BE2C (cell line): ENCODE results near the gene HTRA2.

Source experiments
- DNase-seq: peaks from one replicate; pipeline ENCODE4 v3.0.0-alpha.2; 2020
- H3K27me3 ChIP-seq: fragments of 250-450 bp; sonication (Bioruptor Pico); 2 replicates; pipeline ENCODE4 v1.5.1; 2020; ENCODE audit warnings: mild to moderate bottlenecking
- H3K36me3 ChIP-seq: fragments of 250-450 bp; sonication (Bioruptor Pico); 2 replicates; pipeline ENCODE4 v1.5.1; 2020; ENCODE audit warnings: mild to moderate bottlenecking
- H3K4me1 ChIP-seq: fragments of 250-450 bp; sonication (Bioruptor Pico); 2 replicates; pipeline ENCODE4 v1.5.1; 2020
- H3K4me3 ChIP-seq: 2 replicates; pipeline ENCODE4 v1.5.1; 2011; ENCODE audit warnings: low read depth, low read length
- H3K9me3 ChIP-seq: fragments of 250-450 bp; sonication (Bioruptor Pico); 2 replicates; pipeline ENCODE4 v1.5.1; 2020
- CTCF ChIP-seq: IDR thresholded peaks from 2 replicates; pipeline ENCODE4 v1.5.1; 2012; ENCODE audit warnings: mild to moderate bottlenecking, low read depth, low read length

The HTRA2 gene

DNA sequence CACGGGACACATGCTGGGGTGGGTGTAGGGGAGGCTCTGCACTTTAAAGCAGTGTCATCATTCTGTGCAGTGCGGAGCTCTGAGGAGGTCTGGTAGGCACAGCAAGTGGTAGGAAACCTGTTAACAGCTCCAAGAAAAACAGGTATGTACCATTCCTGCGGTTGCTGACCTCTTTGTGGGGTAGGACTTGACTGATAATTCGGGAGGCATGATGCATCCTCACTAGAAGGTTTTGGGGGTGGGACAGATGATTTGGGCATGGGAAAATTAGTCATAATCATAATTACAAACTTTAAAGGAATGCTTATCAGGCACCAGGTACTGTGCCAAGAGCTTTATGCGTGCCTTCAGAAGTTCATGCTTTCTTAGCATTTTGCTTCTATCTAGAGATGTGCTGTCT lies 34.5 kb downstream of the HTRA2 start:
- DNase-seq = no peak
- TF ChIP-seq CTCF = no peak
- Histone ChIP-seq H3K9me3 (no peaks in the 10 kb centered on the region), H3K27me3 (no peaks in the 10 kb centered on the region), H3K4me1 (no peaks in the 10 kb centered on the region), H3K36me3 (no peaks in the 10 kb centered on the region), H3K4me3 (no peak overlapping the region)

DNA sequence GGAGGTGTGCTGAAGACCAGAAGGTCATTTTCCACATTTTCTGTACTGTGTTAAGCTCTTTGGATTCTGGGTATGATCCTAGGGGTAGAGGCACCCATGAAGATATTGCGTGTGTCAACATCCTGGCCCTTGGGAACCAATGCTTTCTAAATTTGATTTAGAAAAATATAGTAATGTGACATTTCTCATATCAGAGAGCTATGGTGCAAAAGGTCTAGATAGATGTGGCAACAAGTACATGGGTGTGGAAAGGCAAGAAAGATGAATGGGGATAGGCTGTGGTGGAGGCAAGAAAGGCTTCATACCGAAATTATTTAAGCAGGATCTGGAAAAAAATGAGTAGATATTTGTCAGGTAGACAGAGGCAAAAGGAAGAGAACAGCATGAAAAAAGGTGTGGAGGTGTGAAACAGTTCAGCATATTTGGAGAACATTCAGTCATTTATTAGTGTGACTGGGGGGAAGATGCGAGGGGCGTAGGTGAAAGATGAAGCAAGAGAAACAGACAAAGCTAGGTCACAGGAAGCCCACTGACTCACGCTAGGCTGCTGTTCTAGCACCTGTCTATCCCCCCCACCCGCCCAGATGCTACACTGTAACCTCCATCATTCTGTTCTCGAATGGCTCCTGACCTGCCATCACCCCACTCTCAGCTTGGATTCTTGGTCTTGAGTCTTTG lies 36.5 kb downstream of the HTRA2 start:
- Histone ChIP-seq H3K4me1 (no peaks in the 10 kb centered on the region), H3K4me3 (no peak overlapping the region), H3K36me3 (no peaks in the 10 kb centered on the region), H3K27me3 (no peaks in the 10 kb centered on the region), H3K9me3 (no peaks in the 10 kb centered on the region)
- DNase-seq = no peak
- no peak for TF ChIP-seq CTCF

- DNase-seq = no peak
- H3K4me1 ChIP-seq = no peaks in the 10 kb centered on the region
These were observed 37.0 kb downstream of the HTRA2 start for GRCh38 chr2:74566754-74567085.

DNA sequence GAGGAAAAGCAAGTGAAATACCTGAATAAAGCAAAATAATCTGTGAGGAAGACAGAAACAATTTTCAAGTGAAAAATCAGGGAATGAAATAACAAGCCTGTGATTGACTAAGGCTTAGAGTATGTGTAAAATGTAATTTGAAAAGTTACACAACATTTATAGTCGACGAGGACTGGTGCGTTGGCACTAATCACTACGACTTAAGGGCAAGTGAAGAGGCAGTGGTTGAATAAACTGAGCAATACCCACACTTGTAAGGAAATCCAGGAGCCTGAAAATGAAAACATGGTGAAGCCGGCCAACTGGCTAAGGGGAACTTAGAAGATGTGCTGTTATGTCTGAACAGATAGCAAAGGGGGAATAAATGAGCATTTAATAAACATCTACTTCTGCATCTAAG lies 38.1 kb downstream of the HTRA2 start:
- DNase-seq = no peak
- Histone ChIP-seq H3K36me3 (no peaks in the 10 kb centered on the region), H3K4me1 (no peaks in the 10 kb centered on the region), H3K9me3 (no peaks in the 10 kb centered on the region), H3K27me3 (no peaks in the 10 kb centered on the region), H3K4me3 (no peak overlapping the region)
- TF ChIP-seq CTCF = no peak

More at GRCh38 chr2:74566754-74567085, 37.0 kb downstream of the HTRA2 start:
- Histone ChIP-seq H3K36me3 (no peaks in the 10 kb centered on the region), H3K4me3 (no peak overlapping the region), H3K27me3 (no peaks in the 10 kb centered on the region), H3K9me3 (no peaks in the 10 kb centered on the region)
- no peak for TF ChIP-seq CTCF

DNA sequence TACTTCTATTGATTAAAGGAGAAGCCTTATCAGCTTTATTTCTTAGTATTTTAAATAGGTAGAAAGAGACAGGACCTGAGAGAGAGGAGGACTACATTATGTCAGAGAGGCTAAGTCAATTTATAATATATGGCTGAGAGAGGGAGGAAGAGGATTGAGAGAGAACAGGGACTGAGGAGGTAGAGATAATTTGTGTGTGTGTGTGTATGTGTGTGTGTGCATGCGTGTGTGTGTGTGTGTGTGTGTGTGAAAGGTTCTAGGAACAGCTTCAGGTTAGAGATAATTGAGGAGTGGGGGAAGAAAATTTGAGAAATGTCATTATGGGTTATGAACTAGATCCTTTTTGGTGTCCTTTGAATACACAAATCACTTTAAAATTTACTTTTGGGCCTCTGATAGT lies 40.0 kb downstream of the HTRA2 start:
- TF ChIP-seq CTCF = no peak
- no peak for DNase-seq
- Histone ChIP-seq H3K4me3 (no peak overlapping the region), H3K27me3 (no peaks in the 10 kb centered on the region), H3K9me3 (no peaks in the 10 kb centered on the region), H3K4me1 (no peaks in the 10 kb centered on the region), H3K36me3 (no peaks in the 10 kb centered on the region)

- no peak for TF ChIP-seq CTCF
- Histone ChIP-seq H3K36me3 (no peaks in the 10 kb centered on the region), H3K9me3 (no peaks in the 10 kb centered on the region), H3K4me1 (no peaks in the 10 kb centered on the region), H3K4me3 (no peak overlapping the region), H3K27me3 (no peaks in the 10 kb centered on the region)
- DNase-seq = no peak
These were observed 41.3 kb downstream of the HTRA2 start for GRCh38 chr2:74571058-74571457.
